HepG2 (cell line): Measurements from ENCODE around the gene GAD1. TPM values are rescaled to one million over a fixed set of nuclear protein-coding genes. Genes with fewer than 3 reads are reported as not detected.

Source experiments
- ATAC-seq: fragments of 200-7000 bp; cut with Tn5 transposase; 3 replicates; pipeline ENCODE4 v1.9.1; 2020; ENCODE audit warnings: mild to moderate bottlenecking, moderate library complexity
- BruUV-seq: library from RNA; stranded (reverse); fragments of 400-500 nt; replicated peaks from 2 replicates; lab custom pipeline; 2021; lab: Mats Ljungman, UMichigan
- CTCF ChIA-PET: fragments of 300-600 bp; formaldehyde crosslinking; extraction: SDS; loops from one replicate; lab custom pipeline; 2021; ENCODE audit warnings: low total read pairs, inconsistent platforms, low intra/inter-chr PET ratio; lab: Yijun Ruan, JAX
- POLR2A ChIA-PET: fragments of 350-600 bp; sonication (Branson Sonifier 250); formaldehyde crosslinking; loops from one replicate; lab custom pipeline; 2020; ENCODE audit warnings: antibody characterized with exemption, inconsistent platforms; lab: Yijun Ruan, JAX
- DNase-seq: peaks from one replicate; pipeline ENCODE4 v3.0.0-alpha.2; 2015; ENCODE audit warnings: low spot score
- FAIRE-seq: peaks from 3 replicates; lab custom pipeline; 2011; peaks lifted over from hg19 to GRCh38; lab: Jason Lieb, UNC
- H2AFZ ChIP-seq: one replicate; pipeline ENCODE4 v1.6.1; 2011; ENCODE audit warnings: low read length, inconsistent platforms
- H3K27ac ChIP-seq: fragments of 300-600 bp; 3 replicates; pipeline ENCODE4 v1.8.0; 2011; ENCODE audit warnings: mixed run types, mild to moderate bottlenecking, mixed read lengths, low read length, inconsistent platforms; ENCODE audit not compliant: insufficient read depth; ENCODE audit errors: extremely low read length
- H3K27me3 ChIP-seq, 2 experiments: fragments of 200-600 bp in 1 of 2; 2 replicates in 1 of 2; 3 replicates in 1 of 2; pipeline versions ENCODE4 v1.6.0 to v1.8.0; 2011; ENCODE audit warnings: low read length in 2 of 2, mild to moderate bottlenecking in 2 of 2, moderate library complexity in 2 of 2, inconsistent platforms in 1 of 2; ENCODE audit not compliant: insufficient read depth in 2 of 2, control insufficient read depth in 1 of 2
- H3K36me3 ChIP-seq, 2 experiments: fragments of 200-600 bp in 1 of 2; replicated peaks in 1 of 2; 2 replicates in 1 of 2; 3 replicates in 1 of 2; pipeline versions ENCODE4 v1.5.1 to v1.8.0; 2011; ENCODE audit warnings: low read length in 2 of 2, inconsistent platforms in 1 of 2; ENCODE audit not compliant: insufficient read depth in 2 of 2, control insufficient read depth in 1 of 2
- H3K4me1 ChIP-seq: 2 replicates; pipeline ENCODE4 v1.5.1; 2012; ENCODE audit warnings: low read length, inconsistent platforms; ENCODE audit not compliant: insufficient read depth
- H3K4me2 ChIP-seq: 2 replicates; pipeline ENCODE4 v1.6.0; 2011; ENCODE audit warnings: low read depth, low read length, inconsistent platforms
- H3K4me3 ChIP-seq, 3 experiments: fragments of 200-600 bp in 1 of 3; sonication (generic), shearing (Covaris generic) in 1 of 3; replicated peaks in 1 of 3; 2 replicates each; pipeline ENCODE4 v1.5.1; 2011 to 2016; ENCODE audit warnings: low read length in 3 of 3, inconsistent platforms in 2 of 3, low read depth in 2 of 3, mild to moderate bottlenecking in 2 of 3, control low read depth in 1 of 3, mixed read lengths in 1 of 3; ENCODE audit not compliant: insufficient read depth in 1 of 3
- H3K79me2 ChIP-seq: one replicate; pipeline ENCODE4 v1.6.1; 2011; ENCODE audit warnings: low read length, inconsistent platforms; ENCODE audit not compliant: insufficient read depth
- H3K9ac ChIP-seq: 2 replicates; pipeline ENCODE4 v1.6.0; 2011; ENCODE audit warnings: mild to moderate bottlenecking, low read depth, low read length, inconsistent platforms; ENCODE audit not compliant: insufficient read depth
- H3K9me3 ChIP-seq: 2 replicates; pipeline ENCODE4 v1.5.1; 2012; ENCODE audit warnings: mild to moderate bottlenecking, low read length
- H4K20me1 ChIP-seq: 2 replicates; pipeline ENCODE4 v1.6.0; 2011; ENCODE audit warnings: inconsistent platforms, mild to moderate bottlenecking, low read length, moderate library complexity; ENCODE audit not compliant: insufficient read depth
- RFX1 ChIP-seq: fragments of 450-650 bp; IDR thresholded peaks from 2 replicates; pipeline ENCODE4 v1.6.1; 2017
- TP53 ChIP-seq: sonication (generic); formaldehyde crosslinking; conservative IDR thresholded peaks from 2 replicates; pipeline ENCODE4 v1.4.0; 2020; ENCODE audit warnings: missing genetic modification reagents
- ZNF720 ChIP-seq: sonication (generic); formaldehyde crosslinking; IDR thresholded peaks from 2 replicates; pipeline ENCODE4 v1.4.0; 2020; ENCODE audit warnings: missing genetic modification reagents
- ZNF766 ChIP-seq: sonication (generic); formaldehyde crosslinking; IDR thresholded peaks from 2 replicates; pipeline ENCODE4 v1.5.0; 2020; ENCODE audit warnings: missing genetic modification reagents, borderline replicate concordance
- WGBS: methylation state at CpG from one replicate; pipeline ENCODE4 v1.1.6; 2017; ENCODE audit warnings: low lambda C conversion rate; 5-methylcytosine and 5-hydroxymethylcytosine counted together
- in situ Hi-C: cut with HindIII; loops from 2 replicates; pipeline ENCODE4 v1.10.0; 2017; ENCODE audit warnings: low pct_unique_long_range_greater_than_20kb; ENCODE audit not compliant: extremely low pct_ligation_motif_present
- intact Hi-C: fragments of 100-400 bp; cut with micrococcal nuclease; formaldehyde crosslinking; loops from one replicate; pipeline ENCODE4 v1.10.0; 2022; ENCODE audit not compliant: unreplicated experiment
- polyA plus RNA-seq, 8 experiments: library from polyadenylated mRNA; depleted of rRNA in 3 of 8; stranded (reverse) in 7 of 8; unstranded in 1 of 8; fragments of >200 nt; fragmentation: Illumina TruSeq in 4 of 8; extraction: Trizol in 4 of 8; gene quantifications; 2 replicates each; pipeline versions ENCODE4 v1.2.1 to v1.2.3, GENCODE V29; 2011 to 2016; ENCODE audit warnings: low read depth in 4 of 8, missing spikeins in 1 of 8, mixed read lengths in 1 of 8; ENCODE audit not compliant: insufficient read depth in 1 of 8
- total RNA-seq, 5 experiments: library from RNA; depleted of rRNA; stranded (reverse); fragments of >200 nt; fragmentation: Illumina TruSeq; extraction: Trizol; gene quantifications; 2 replicates each; pipeline ENCODE4 v1.2.3, GENCODE V29; 2016; ENCODE audit warnings: low read depth in 1 of 5
- TF ChIP-seq, protein P1 (sequence below): sonication (generic); formaldehyde crosslinking; IDR thresholded peaks from 2 replicates; pipeline ENCODE4 v1.5.0; 2020; ENCODE audit warnings: mild to moderate bottlenecking, missing genetic modification reagents, moderate library complexity
- TF ChIP-seq, protein P2 (sequence below): sonication (generic); formaldehyde crosslinking; IDR thresholded peaks from 2 replicates; pipeline ENCODE4 v1.5.0; 2020; ENCODE audit warnings: mild to moderate bottlenecking, missing genetic modification reagents, borderline replicate concordance
- TF ChIP-seq, protein P3 (sequence below): sonication (generic); formaldehyde crosslinking; IDR thresholded peaks from 2 replicates; pipeline ENCODE4 v1.4.0; 2020; ENCODE audit warnings: missing genetic modification reagents
- TF ChIP-seq, protein P4 (sequence below): IDR thresholded peaks from 2 replicates; pipeline ENCODE4 v1.6.1; 2016; ENCODE audit warnings: missing genetic modification reagents, missing compliant biosample characterization
- TF ChIP-seq, protein P5 (sequence below): sonication (generic); formaldehyde crosslinking; IDR thresholded peaks from 2 replicates; pipeline ENCODE4 v1.5.0; 2020; ENCODE audit warnings: missing genetic modification reagents
- TF ChIP-seq, protein P6 (sequence below), 2 experiments: sonication (generic) in 1 of 2; formaldehyde crosslinking in 1 of 2; IDR thresholded peaks; 2 replicates each; pipeline versions ENCODE4 v1.4.0 to v1.6.1; 2018 to 2020; ENCODE audit warnings: missing genetic modification reagents in 2 of 2, borderline replicate concordance in 1 of 2, low read depth in 1 of 2, mild to moderate bottlenecking in 1 of 2, missing biosample characterization in 1 of 2

The GAD1 gene
- total and polyA plus RNA-seq, 2 of the 13 experiments (the other 11 are each of a cell fraction or from before 2014, with no cell fraction given) = 0.09 to 0.13 TPM

DNA sequence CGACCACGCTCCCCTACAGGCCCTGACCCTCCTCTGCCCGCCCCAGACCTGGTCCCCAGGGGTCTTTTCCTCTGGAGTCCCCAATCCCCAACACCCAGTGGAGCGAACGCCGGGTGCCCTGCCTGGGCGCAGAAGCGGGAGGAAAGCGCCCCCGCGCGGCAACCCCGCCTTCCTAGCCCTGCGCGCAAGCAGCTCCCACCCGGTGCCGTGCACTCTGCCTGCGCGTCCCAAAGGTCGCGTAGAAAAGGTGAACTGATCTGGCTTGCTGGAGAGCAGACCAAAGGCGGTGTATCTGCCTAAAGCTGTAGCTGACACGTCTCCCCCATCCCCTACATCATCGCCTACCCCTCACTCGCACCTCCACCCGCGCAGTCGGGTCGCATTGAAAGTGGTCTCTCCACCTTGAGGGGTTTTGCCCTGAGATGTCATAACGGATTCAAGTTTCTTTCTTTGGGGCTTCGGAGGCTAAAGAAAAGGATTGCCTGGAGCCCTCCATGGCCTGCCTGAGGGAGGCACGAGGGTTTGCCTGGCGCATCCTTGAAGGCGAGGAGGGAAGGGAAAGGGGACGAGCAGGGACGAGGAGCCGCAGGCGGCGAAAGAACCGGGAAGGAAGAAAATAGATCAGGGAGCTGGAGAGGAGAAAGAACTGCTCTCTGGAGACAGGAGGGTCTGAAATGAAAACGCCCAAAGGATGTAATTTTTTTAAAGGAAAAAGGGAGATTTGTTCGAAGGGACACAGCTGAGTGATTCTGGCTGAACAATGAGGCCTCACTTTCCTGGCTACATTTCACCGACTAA is 5.8 kb downstream of the GAD1 start:
- Histone ChIP-seq H3K9ac (no peak overlapping the region), H3K4me1 (peaks cover 4% of the 10 kb centered on the region), H3K4me2 (no peak overlapping the region), H3K27ac (no peak overlapping the region), H3K9me3 (no peaks in the 10 kb centered on the region), H4K20me1 (no peaks in the 10 kb centered on the region; the same call in 1 of the 2 replicates), H3K4me3 (no peak overlapping the region), H3K79me2 (no peaks in the 10 kb centered on the region), H2AFZ (no peak overlapping the region), H3K36me3 (no peaks in the 10 kb centered on the region), H3K27me3 (peaks cover 11 to 54% of the 10 kb centered on the region in 2 experiments; a peak in 4 of 5 replicates)
- no peak for FAIRE-seq
- DNase-seq = no peak
- 58% methylated on average over 42 of the region's 43 CpGs for WGBS
- in situ Hi-C loops (no loop called here), intact Hi-C loops (no loop called here)
- ChIA-PET CTCF (no interaction called here), POLR2A (no interaction called here)
- peak; percentile 44 for ATAC-seq
- no TSS peak for BruUV-seq
- TF ChIP-seq RFX1 (no peak), ZNF766 (CRISPR knock-in tag) (no peak), TP53 (no peak), ZNF720 (CRISPR knock-in tag) (no peak)
- TF ChIP-seq, protein P1, sequence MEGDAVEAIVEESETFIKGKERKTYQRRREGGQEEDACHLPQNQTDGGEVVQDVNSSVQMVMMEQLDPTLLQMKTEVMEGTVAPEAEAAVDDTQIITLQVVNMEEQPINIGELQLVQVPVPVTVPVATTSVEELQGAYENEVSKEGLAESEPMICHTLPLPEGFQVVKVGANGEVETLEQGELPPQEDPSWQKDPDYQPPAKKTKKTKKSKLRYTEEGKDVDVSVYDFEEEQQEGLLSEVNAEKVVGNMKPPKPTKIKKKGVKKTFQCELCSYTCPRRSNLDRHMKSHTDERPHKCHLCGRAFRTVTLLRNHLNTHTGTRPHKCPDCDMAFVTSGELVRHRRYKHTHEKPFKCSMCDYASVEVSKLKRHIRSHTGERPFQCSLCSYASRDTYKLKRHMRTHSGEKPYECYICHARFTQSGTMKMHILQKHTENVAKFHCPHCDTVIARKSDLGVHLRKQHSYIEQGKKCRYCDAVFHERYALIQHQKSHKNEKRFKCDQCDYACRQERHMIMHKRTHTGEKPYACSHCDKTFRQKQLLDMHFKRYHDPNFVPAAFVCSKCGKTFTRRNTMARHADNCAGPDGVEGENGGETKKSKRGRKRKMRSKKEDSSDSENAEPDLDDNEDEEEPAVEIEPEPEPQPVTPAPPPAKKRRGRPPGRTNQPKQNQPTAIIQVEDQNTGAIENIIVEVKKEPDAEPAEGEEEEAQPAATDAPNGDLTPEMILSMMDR = peak; percentile 58
- TF ChIP-seq, protein P2, sequence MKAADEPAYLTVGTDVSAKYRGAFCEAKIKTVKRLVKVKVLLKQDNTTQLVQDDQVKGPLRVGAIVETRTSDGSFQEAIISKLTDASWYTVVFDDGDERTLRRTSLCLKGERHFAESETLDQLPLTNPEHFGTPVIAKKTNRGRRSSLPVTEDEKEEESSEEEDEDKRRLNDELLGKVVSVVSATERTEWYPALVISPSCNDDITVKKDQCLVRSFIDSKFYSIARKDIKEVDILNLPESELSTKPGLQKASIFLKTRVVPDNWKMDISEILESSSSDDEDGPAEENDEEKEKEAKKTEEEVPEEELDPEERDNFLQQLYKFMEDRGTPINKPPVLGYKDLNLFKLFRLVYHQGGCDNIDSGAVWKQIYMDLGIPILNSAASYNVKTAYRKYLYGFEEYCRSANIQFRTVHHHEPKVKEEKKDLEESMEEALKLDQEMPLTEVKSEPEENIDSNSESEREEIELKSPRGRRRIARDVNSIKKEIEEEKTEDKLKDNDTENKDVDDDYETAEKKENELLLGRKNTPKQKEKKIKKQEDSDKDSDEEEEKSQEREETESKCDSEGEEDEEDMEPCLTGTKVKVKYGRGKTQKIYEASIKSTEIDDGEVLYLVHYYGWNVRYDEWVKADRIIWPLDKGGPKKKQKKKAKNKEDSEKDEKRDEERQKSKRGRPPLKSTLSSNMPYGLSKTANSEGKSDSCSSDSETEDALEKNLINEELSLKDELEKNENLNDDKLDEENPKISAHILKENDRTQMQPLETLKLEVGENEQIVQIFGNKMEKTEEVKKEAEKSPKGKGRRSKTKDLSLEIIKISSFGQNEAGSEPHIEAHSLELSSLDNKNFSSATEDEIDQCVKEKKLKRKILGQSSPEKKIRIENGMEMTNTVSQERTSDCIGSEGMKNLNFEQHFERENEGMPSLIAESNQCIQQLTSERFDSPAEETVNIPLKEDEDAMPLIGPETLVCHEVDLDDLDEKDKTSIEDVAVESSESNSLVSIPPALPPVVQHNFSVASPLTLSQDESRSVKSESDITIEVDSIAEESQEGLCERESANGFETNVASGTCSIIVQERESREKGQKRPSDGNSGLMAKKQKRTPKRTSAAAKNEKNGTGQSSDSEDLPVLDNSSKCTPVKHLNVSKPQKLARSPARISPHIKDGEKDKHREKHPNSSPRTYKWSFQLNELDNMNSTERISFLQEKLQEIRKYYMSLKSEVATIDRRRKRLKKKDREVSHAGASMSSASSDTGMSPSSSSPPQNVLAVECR (CRISPR knock-in tag) = no peak
- TF ChIP-seq, protein P3, sequence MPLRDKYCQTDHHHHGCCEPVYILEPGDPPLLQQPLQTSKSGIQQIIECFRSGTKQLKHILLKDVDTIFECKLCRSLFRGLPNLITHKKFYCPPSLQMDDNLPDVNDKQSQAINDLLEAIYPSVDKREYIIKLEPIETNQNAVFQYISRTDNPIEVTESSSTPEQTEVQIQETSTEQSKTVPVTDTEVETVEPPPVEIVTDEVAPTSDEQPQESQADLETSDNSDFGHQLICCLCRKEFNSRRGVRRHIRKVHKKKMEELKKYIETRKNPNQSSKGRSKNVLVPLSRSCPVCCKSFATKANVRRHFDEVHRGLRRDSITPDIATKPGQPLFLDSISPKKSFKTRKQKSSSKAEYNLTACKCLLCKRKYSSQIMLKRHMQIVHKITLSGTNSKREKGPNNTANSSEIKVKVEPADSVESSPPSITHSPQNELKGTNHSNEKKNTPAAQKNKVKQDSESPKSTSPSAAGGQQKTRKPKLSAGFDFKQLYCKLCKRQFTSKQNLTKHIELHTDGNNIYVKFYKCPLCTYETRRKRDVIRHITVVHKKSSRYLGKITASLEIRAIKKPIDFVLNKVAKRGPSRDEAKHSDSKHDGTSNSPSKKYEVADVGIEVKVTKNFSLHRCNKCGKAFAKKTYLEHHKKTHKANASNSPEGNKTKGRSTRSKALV (CRISPR knock-in tag) = peak; percentile 58; the same call in 1 of the 2 replicates
- TF ChIP-seq, protein P4, sequence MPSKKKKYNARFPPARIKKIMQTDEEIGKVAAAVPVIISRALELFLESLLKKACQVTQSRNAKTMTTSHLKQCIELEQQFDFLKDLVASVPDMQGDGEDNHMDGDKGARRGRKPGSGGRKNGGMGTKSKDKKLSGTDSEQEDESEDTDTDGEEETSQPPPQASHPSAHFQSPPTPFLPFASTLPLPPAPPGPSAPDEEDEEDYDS (CRISPR knock-in tag) = no peak
- TF ChIP-seq, protein P5, sequence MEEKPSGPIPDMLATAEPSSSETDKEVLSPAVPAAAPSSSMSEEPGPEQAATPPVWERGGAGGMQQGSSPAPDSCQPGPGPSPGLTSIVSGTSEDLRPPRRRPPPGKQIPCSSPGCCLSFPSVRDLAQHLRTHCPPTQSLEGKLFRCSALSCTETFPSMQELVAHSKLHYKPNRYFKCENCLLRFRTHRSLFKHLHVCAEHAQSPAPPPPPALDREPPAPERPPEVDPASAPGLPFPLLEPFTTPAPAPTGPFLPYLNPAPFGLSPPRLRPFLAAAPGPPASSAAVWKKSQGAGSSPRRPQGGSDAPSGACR = no peak
- TF ChIP-seq, protein P6, sequence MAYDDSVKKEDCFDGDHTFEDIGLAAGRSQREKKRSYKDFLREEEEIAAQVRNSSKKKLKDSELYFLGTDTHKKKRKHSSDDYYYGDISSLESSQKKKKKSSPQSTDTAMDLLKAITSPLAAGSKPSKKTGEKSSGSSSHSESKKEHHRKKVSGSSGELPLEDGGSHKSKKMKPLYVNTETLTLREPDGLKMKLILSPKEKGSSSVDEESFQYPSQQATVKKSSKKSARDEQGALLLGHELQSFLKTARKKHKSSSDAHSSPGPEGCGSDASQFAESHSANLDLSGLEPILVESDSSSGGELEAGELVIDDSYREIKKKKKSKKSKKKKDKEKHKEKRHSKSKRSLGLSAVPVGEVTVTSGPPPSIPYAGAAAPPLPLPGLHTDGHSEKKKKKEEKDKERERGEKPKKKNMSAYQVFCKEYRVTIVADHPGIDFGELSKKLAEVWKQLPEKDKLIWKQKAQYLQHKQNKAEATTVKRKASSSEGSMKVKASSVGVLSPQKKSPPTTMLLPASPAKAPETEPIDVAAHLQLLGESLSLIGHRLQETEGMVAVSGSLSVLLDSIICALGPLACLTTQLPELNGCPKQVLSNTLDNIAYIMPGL (CRISPR knock-in tag; IDR thresholded peaks at IDR 0.05; ENCODE audit: borderline replicate concordance in 1 of 2, low read depth in 1 of 2) = no peak
